C4-2B (cell line): ENCODE results near the gene SPATA18.

ENCODE experiments used
- ZFX ChIP-seq: fragments of 450-650 bp; IDR thresholded peaks from 2 replicates; pipeline ENCODE4 v1.6.1; 2017
- TF ChIP-seq, protein P1 (sequence below): fragments of 450-650 bp; conservative IDR thresholded peaks from 2 replicates; pipeline ENCODE4 v1.5.1; 2017; ENCODE audit warnings: mild to moderate bottlenecking

DNA sequence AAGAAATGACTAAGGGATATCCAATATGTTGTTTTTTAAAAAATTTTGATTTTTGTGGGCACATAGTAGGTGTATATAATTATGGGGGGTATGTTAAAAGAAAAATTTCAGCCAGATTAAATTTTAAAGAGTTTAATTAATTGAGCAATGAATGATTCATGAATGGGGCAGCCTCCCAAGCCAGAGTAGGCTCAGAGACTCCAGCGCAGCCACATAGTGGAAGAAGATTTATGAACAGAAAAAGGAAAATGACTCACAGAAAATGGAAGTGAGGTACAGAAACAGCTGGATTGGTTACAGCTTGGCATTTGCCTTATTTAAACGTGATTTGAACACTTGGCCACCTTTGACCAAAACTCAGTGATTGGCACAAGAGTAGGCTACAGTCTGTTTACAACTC, 91.7 kb downstream of the SPATA18 start:
- TF ChIP-seq, protein P1, sequence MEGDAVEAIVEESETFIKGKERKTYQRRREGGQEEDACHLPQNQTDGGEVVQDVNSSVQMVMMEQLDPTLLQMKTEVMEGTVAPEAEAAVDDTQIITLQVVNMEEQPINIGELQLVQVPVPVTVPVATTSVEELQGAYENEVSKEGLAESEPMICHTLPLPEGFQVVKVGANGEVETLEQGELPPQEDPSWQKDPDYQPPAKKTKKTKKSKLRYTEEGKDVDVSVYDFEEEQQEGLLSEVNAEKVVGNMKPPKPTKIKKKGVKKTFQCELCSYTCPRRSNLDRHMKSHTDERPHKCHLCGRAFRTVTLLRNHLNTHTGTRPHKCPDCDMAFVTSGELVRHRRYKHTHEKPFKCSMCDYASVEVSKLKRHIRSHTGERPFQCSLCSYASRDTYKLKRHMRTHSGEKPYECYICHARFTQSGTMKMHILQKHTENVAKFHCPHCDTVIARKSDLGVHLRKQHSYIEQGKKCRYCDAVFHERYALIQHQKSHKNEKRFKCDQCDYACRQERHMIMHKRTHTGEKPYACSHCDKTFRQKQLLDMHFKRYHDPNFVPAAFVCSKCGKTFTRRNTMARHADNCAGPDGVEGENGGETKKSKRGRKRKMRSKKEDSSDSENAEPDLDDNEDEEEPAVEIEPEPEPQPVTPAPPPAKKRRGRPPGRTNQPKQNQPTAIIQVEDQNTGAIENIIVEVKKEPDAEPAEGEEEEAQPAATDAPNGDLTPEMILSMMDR = no peak
- no peak for TF ChIP-seq ZFX
